ENCODE measurements around the gene GRK2. TPM values are rescaled to one million over a fixed set of nuclear protein-coding genes. Genes with fewer than 3 reads are reported as not detected.

GRK2 gene
- total RNA-seq, 1 experiment from 2014 or later: 48.1 TPM

DNA sequence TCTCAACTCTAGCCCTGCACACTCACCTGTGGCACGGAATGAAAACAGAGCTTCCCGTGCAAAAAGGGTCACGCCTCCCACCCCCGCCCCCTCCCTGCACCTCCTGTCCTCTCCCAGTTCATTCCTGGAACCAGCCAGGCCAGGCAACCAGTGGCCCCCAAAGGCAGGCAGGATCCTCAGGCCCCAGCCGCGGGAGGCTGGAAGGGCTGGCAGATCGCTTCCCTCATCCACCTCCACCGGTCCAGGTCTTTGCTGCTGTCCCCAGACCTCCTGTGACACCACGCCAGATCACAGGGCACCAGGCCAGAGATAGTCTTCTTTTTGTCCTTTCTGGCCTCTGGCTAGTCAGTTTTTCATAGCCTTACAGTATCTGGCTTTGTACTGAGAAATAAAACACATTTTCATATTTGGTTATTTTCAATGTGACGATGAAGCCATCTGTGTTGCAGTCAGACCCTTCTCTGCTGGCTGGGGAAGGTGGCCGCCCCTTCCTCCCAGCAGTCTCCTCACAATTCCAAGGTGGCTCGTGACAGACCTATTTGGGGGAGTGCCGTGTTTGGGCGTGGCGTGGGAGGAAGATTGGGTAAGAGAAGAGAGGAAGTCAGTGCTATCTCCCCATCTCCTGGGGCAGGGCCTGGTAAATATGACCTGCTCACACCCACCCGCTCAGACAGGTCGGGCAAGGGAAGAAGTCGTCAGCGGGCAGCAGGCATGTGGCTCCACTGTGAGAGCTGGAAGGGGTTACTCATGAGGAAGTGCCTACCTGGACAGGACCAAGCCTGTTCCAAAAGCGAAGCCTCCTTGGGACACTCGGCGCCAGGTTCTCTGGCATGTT is 46.1 kb downstream of the GRK2 start:
- H3K4me1 Mint-ChIP-seq (ENCODE audit: insufficient read depth, unreplicated experiment): peaks cover 35% of the 10 kb centered on the region
- TF ChIP-seq, protein P1, sequence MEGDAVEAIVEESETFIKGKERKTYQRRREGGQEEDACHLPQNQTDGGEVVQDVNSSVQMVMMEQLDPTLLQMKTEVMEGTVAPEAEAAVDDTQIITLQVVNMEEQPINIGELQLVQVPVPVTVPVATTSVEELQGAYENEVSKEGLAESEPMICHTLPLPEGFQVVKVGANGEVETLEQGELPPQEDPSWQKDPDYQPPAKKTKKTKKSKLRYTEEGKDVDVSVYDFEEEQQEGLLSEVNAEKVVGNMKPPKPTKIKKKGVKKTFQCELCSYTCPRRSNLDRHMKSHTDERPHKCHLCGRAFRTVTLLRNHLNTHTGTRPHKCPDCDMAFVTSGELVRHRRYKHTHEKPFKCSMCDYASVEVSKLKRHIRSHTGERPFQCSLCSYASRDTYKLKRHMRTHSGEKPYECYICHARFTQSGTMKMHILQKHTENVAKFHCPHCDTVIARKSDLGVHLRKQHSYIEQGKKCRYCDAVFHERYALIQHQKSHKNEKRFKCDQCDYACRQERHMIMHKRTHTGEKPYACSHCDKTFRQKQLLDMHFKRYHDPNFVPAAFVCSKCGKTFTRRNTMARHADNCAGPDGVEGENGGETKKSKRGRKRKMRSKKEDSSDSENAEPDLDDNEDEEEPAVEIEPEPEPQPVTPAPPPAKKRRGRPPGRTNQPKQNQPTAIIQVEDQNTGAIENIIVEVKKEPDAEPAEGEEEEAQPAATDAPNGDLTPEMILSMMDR (IDR thresholded peaks at IDR 0.05; ENCODE audit: unreplicated experiment): no peak
- ChIA-PET POLR2A (interaction anchor here (0.8 to 8.6 kb wide), 9 partner anchors 9 to 377 kb away, joined by 3 to 107 read pairs (median 3); partner anchors contain the start of genes GRK2 and SSH3), CTCF (interaction anchor here (0.6 to 0.9 kb wide), 3 partner anchors 57 to 327 kb away, joined by 3 read pairs; partner anchors contain the start of gene TBX10)
- H3K9me3 Mint-ChIP-seq (ENCODE audit: unreplicated experiment): no peaks in the 10 kb centered on the region
- intact Hi-C loops (cut with micrococcal nuclease): no loop called here
- H3K4me3 Mint-ChIP-seq (ENCODE audit: unreplicated experiment): peak overlapping the region; percentile 2
- peak overlapping the region; percentile 78 for H3K27ac Mint-ChIP-seq (ENCODE audit: low read depth, unreplicated experiment)
- no peaks in the 10 kb centered on the region for H3K27me3 Mint-ChIP-seq (ENCODE audit: insufficient read depth, unreplicated experiment)
- H3K36me3 Mint-ChIP-seq (ENCODE audit: insufficient read depth, unreplicated experiment): peaks cover 28% of the 10 kb centered on the region
- peak; percentile 75 for DNase-seq (ENCODE audit: unreplicated experiment)
- no TSS peak for BruUV-seq (replicated peaks)

DNA sequence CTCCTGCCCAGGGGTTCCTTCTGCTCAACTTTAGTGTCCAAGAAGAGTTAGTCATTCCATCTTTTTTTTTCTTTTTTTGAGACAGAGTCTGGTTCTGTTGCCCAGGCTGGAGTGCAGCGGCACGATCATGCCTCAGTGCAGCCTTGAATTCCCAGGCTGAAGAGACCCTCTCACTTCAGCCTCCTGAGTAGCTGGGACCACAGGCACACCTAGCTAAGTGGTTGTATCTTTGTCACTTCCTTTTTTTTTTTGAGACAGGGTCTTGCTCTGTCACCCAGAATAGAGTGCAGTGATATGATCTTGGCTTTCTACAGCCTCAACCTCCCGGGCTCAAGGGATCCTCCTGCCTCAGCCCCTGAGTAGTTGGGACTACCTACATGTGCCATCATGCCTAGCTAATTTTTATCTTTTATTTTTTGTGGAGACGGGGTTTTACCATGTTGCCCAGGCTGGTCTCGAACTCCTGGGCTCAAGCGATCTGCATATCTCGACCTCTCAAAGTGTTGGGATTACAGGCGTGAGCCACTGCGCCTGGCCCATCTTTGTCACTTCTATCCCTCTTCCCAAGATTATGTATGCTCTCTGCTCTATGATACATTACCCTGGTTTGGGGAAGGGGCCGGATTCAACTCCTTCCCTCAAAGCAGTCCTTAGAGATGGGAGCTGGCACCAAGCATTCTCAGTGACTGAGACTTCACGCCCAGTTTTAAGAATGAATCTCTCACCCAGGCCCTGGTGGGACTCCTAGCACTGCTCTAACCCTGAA is 47.0 kb downstream of the GRK2 start:
- no peak for DNase-seq (ENCODE audit: unreplicated experiment)
- CTCF ChIA-PET: interaction anchor here (0.6 to 2.9 kb wide), 12 partner anchors 8 to 650 kb away, joined by 3 to 13 read pairs (median 3); partner anchors contain the start of genes SSH3 and TBX10
- POLR2A ChIA-PET: interaction anchor here (0.8 to 8.6 kb wide), 12 partner anchors 10 to 378 kb away, joined by 3 to 107 read pairs (median 4); partner anchors contain the start of genes GRK2, POLD4 and SSH3
- no TSS peak for BruUV-seq (replicated peaks)
- Mint-ChIP-seq H3K27ac (ENCODE audit: low read depth, unreplicated experiment) (peak overlapping the region; percentile 78), H3K27me3 (ENCODE audit: insufficient read depth, unreplicated experiment) (no peaks in the 10 kb centered on the region), H3K36me3 (ENCODE audit: insufficient read depth, unreplicated experiment) (peaks cover 26% of the 10 kb centered on the region), H3K4me3 (ENCODE audit: unreplicated experiment) (no peak overlapping the region), H3K9me3 (ENCODE audit: unreplicated experiment) (no peaks in the 10 kb centered on the region), H3K4me1 (ENCODE audit: insufficient read depth, unreplicated experiment) (peaks cover 36% of the 10 kb centered on the region)
- intact Hi-C loops (cut with micrococcal nuclease): no loop called here
- TF ChIP-seq, protein P1 (IDR thresholded peaks at IDR 0.05; ENCODE audit: unreplicated experiment): no peak

DNA sequence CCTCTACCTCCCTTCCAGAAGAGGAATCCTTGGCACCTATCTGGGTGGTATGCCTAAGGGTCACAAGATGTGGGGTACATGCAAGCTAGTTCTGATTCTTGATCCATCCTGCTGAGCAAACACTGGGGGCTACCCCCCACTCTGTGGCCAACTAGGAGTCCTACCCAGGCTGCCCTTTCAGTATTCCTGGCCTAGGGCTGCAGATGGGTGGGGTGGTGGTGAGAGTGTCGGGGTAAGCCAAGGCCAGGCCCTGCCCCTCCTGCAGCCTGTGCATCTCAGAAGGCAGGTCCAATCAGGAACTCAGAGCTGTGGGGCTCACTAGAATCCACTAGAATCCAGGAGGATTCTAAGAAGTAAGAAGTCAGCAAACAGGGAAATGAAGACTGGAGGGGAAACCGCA is 47.9 kb downstream of the GRK2 start:
- H3K4me3 Mint-ChIP-seq (ENCODE audit: unreplicated experiment): no peak overlapping the region
- H3K9me3 Mint-ChIP-seq (ENCODE audit: unreplicated experiment): no peaks in the 10 kb centered on the region
- POLR2A ChIA-PET: interaction anchor here (0.6 to 8.6 kb wide), 9 partner anchors 11 to 296 kb away, joined by 3 to 107 read pairs (median 5); partner anchors contain the start of genes ANKRD13D, GRK2, POLD4 and SSH3
- intact Hi-C loops (cut with micrococcal nuclease): no loop called here
- BruUV-seq (replicated peaks): no TSS peak
- DNase-seq (ENCODE audit: unreplicated experiment): no peak
- peaks cover 41% of the 10 kb centered on the region for H3K4me1 Mint-ChIP-seq (ENCODE audit: insufficient read depth, unreplicated experiment)
- peaks cover 26% of the 10 kb centered on the region for H3K36me3 Mint-ChIP-seq (ENCODE audit: insufficient read depth, unreplicated experiment)
- H3K27ac Mint-ChIP-seq (ENCODE audit: low read depth, unreplicated experiment): peak overlapping the region; percentile 78
- no peaks in the 10 kb centered on the region for H3K27me3 Mint-ChIP-seq (ENCODE audit: insufficient read depth, unreplicated experiment)
- CTCF ChIA-PET: interaction anchor here (0.8 to 2.9 kb wide), 6 partner anchors 9 to 260 kb away, joined by 3 to 13 read pairs (median 5); no protein-coding TSS in a partner anchor
- TF ChIP-seq, protein P1 (IDR thresholded peaks at IDR 0.05; ENCODE audit: unreplicated experiment): no peak

Data from MCF 10A (cell line).